HK-2 (cell line): ENCODE data around the gene FCHSD2.

Source experiments
- DNase-seq: peaks from one replicate; pipeline ENCODE4 v3.0.0-alpha.2; 2018; ENCODE audit not compliant: unreplicated experiment

The FCHSD2 gene

DNA sequence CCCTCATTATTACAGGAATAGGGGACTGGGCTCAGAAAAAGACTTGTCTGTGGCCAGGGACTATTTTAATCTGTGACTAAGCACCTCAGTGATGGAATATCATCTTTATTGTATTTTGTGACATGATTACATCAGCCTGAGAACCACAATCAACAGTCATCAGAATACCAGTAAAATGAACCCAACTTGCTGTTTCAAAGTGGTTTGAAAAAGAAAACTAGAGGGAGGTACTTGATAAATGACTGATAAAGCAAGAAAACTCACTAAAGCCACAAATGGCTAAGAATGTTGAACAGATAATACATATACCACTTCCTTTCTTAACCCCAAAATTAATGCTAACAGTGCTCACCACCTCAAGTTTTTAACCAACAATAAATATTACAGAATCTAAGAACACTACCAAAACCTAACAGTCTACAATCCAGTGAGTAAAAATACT lies 172.2 kb downstream of the FCHSD2 start:
- no peak for DNase-seq

DNA sequence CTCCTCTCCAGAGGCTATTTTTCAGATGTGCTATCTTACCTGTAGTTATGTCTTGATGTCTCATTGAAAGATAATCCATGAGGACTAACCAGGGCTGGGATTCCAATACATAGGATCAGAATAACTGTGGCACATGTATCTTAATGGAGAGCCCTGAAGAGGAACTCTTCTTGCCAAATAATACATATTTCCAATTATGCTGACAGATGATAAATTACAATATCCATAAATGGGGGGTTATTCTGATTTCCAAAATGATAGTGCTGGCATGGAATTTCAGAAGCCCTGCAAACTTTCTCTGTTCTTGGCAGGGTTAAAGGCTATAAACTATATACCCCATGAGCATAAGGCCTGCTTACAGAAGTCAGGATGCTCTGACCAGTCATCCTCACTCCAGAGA lies 173.7 kb downstream of the FCHSD2 start:
- DNase-seq: no peak

- no peak for DNase-seq
Measured at GRCh38 chr11:72965672-72966071, 176.4 kb downstream of the FCHSD2 start.

DNA sequence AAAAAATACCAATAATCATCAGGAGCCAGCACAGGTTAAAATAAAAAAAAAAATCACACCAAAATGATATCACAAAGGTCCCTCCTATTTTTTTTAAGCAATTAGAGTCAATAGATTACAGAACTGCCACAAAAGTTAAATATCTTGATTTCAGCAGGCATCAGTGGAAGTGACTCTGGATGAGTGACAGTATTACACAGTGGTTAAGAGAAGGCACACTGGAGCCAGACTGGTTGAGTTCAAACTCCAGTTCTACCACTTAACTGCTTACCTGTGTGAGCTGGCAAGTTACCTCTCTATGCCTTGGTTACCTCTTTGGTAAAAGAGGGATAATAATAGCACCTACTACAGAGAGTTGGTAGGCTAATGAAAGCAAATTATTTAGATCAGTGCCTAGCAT lies 179.4 kb downstream of the FCHSD2 start:
- DNase-seq: no peak

DNA sequence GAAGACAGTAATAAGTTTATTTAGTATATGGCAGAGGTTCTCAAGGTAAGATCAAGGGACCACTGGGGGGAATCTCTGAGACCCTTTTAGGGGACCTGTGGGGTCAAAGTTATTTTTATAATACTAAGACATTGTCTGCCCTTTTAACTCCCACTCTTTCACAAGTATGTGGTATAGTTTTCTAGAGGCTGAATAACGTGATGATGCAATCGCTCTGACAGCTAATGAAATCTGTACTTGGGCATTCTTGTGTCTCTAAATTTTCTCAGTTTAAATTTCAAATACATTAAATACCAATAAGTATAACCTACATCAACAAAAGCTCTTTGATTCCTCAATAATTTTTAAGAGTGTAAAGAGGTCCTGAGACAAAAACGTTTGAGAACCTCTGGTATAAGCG lies 180.0 kb downstream of the FCHSD2 start:
- DNase-seq: no peak

DNA sequence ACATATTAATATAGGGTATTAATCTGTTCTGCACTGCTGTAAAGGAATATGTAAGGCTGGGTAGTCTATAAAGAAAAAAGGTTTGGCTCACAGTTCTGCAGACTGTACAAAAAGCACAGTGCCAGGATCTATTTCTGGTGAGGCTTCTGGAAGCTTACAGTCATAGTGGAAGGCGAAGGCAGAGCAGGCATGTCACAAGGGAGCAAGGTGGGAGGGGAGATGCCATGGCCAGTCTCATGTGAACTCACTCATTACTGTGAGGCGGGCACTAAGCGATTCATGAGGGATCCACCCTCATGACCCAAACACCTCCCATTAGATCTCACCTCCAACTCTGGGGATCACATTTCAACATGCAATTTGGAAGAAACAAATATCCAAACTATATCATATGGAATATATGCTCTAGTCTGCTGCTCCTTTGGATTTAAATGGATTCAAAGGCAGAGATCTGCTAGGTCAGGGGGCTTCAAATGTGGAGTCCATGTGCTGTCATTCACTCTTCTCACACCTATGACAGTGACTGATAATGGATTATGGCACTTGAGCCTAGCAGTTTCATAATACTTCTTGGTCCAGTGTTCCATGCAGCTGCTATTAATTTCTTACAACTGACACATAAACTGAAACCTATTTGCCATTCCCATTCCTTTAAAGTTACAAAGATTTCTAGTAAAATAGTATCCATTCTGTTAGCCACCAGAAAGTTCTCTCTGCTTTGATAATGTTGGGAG lies 182.0 kb downstream of the FCHSD2 start:
- no peak for DNase-seq

- no peak for DNase-seq
Measured at GRCh38 chr11:72958791-72959190, 183.3 kb downstream of the FCHSD2 start.

- no peak for DNase-seq
Measured at GRCh38 chr11:72955466-72955865, 186.7 kb downstream of the FCHSD2 start.

DNA sequence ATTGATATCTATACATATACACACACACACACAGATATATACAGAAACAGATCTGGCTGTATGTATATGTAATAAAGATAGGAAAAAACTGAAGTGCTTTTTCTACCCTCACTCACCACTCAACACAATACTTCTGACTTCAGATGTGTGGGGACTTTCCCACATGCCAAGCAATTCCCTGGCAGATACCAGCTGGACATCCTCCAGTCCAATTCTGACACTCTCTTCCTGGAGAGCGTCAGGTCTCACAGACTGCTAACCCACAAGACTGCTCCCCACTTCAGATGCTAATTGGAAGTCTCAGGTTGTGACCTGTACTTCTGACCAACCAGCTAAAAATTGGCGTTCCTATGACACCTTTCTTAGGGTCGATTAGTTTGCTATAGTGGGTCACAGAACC lies 187.3 kb downstream of the FCHSD2 start:
- no peak for DNase-seq

DNA sequence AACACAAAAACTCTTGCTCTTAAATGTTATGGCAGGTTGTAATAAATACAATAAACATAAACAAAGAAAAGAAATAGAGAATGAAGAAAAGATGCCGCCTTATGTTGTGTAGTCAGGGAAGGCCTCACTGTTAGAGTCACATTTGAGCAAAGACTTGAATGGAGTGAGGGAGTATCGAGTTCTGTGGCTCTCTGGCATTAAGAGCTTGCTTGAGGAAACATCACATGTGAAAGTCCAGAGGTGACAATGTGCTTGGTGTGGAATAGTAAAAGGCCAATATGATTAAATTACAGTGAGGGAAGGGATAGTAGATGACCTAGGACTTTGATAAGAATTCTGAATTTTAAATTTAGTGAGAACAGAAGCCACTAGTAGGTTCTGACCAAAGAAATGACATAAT lies 188.5 kb downstream of the FCHSD2 start:
- DNase-seq: no peak

GRCh38 chr11:72951888-72952287 lies 190.2 kb downstream of the FCHSD2 start:
- no peak for DNase-seq

DNA sequence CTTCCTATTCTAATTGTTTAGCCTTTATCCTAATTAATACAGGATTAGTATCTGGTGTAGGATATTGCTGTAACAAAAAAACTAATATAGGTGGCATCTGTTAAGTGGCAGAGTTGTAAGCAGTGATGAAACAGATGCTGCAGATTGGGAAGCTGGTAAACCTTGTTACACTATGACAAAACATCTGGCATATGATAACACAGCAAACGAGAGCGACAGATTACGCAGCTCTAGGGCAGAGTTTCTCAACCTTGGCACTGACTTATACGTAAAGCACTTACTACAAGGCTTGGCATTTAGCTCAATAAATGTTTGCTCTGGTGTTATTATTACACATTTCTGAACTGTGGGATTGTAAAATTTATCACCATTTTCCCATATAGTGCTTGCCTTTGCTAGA lies 190.9 kb downstream of the FCHSD2 start:
- DNase-seq: no peak

- DNase-seq: no peak
Measured at GRCh38 chr11:72950685-72951084, 191.4 kb downstream of the FCHSD2 start.

DNA sequence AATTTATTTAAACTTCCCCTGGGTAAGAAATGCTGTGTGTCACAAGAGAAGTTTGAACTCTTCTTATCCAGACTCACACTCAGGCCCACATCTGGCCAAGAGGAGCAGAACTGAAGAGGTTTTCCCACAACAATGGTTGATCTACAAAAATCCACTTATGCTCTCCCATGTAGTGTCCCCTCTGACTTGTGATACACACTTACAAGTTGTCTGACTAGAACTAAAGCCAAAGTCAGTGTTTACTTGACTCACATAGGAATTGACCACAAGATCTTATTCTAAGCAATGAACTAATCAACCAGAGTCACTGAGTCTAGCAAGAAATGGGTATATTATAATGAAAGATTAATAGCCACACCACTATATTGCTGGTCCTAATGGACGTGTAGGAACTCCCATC lies 194.9 kb downstream of the FCHSD2 start:
- no peak for DNase-seq

DNA sequence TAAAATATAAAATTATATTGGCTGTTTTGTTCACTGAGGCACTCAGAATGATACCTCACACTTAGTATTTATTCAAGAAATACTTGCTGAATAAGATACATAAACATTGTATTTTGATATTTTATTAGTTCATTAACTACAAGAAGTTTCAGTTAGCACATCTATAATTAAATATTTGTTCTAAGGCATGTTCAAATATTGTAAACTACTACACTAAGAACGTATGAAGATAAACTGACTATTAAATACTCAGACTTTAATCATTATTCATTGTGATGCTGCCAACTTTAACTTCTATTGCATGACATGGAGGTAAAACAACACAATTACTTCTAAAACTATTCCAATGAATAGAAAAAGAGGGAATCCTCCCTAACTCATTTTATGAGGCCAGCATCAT lies 198.5 kb downstream of the FCHSD2 start:
- DNase-seq: no peak

GRCh38 chr11:72940417-72940816 lies 201.7 kb downstream of the FCHSD2 start:
- no peak for DNase-seq

DNA sequence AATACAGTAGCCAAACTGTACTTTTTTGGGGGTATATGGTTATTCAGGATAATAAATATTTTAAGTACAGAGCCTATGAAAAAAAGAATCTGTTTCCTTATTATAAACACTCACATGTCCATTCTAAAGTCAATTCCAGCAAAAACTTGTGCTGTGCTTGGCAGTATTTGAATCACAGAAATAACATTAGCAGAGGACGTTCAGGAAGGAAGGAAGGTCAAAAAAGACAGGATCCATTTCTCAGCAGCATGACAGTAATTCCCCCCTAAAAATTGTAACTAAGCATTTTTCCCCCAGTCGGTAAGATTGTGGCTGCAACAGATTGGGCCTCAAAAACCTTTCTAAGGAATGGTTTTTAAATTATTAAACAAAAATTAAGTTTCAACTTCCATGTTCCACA lies 203.1 kb downstream of the FCHSD2 start:
- DNase-seq: no peak

GRCh38 chr11:72937439-72937838 lies 204.7 kb downstream of the FCHSD2 start:
- no peak for DNase-seq

- no peak for DNase-seq
Measured at GRCh38 chr11:72935700-72936099, 206.4 kb downstream of the FCHSD2 start.

DNA sequence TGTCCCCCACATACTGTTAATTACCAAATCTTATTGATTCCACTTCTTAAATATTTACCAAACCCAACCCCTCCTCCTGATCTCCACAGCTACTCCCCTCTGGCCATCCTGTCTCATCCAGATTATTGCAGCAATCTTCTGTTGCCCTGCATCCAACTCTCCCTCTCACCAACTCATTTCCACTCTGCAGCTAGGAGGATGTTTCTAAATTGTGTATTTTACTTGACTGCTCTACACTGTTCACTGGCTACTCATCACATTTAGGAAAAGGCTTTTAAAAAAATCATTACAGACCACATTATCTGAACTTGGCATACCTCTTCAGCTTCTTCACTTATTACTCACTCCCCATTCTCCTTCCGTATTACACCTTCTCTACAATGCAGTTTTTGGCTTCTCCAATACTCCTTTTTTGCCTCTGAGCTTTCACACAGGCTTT lies 210.0 kb downstream of the FCHSD2 start:
- DNase-seq: no peak

GRCh38 chr11:72930008-72930407 lies 212.1 kb downstream of the FCHSD2 start:
- no peak for DNase-seq

DNA sequence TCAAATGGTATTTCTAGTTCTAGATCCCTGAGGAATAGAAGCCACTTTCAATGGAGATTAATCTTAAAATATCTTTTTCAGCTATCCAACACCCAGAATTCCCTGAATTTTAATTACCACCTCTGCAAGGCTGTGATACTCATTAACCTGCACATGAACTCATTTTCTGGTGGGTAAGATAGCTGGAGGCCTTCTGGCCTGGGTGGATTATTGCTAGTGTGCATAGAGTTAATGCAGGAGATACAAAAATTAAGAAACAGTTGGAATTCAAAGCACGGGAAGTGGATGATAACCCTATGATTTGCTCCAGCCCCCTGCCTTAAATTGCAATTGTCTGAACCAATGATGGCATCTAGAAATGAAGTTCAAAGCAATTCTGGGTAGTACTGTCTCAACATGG lies 212.9 kb downstream of the FCHSD2 start:
- no peak for DNase-seq

- no peak for DNase-seq
Measured at GRCh38 chr11:72927380-72927779, 214.7 kb downstream of the FCHSD2 start.

- DNase-seq: no peak
Measured at GRCh38 chr11:72926076-72926475, 216.0 kb downstream of the FCHSD2 start.
